ENCODE measurements around the gene HARS1. TPM values are rescaled to one million over a fixed set of nuclear protein-coding genes. Genes with fewer than 3 reads are reported as not detected.
A peak's percentile ranks its signal among the peaks of the same experiment; 100 is the strongest.
"Not testable (repeated sequence)": the region's sequence is repeated elsewhere in the genome, so short reads cannot be mapped to it uniquely, and the experiment has no call there.

Gene HARS1
- polyA plus RNA-seq, 3 donors, result 34.8 to 46.7 (median 44.6) TPM

GRCh38 chr5:140694276-140694675 lies 3.1 kb upstream of the HARS1 start:
- 55 to 65% (median 64%) methylated on average over 5 of the region's 5 CpGs for WGBS, 3 donors
- no peak overlapping the region for H3K27ac ChIP-seq (ENCODE audit: low read depth, low read length)

GRCh38 chr5:140690376-140690932 lies 716 bp downstream of the HARS1 start:
- 44 to 59% (median 57%) methylated on average over 8 of the region's 8 CpGs for WGBS, 3 donors

GRCh38 chr5:140678993-140679392 lies 12.2 kb downstream of the HARS1 start:
- no peak overlapping the region for H3K27ac ChIP-seq (ENCODE audit: low read depth, low read length)
- 96 to 98% (median 97%) methylated on average over 7 of the region's 7 CpGs for WGBS, 3 donors

More at GRCh38 chr5:140690376-140690932, 716 bp downstream of the HARS1 start:
- no peak overlapping the region for H3K27ac ChIP-seq (ENCODE audit: low read depth, low read length)

GRCh38 chr5:140677947-140678346 lies 13.2 kb downstream of the HARS1 start:
- H3K27ac ChIP-seq (ENCODE audit: low read depth, low read length), result no peak overlapping the region
- 78 to 96% (median 94%) methylated on average over 3 of the region's 3 CpGs for WGBS, 3 donors

GRCh38 chr5:140674629-140675028 lies 16.5 kb downstream of the HARS1 start:
- H3K27ac ChIP-seq (ENCODE audit: low read depth, low read length), result no peak overlapping the region
- WGBS, 3 donors, result 91 to 94% (median 92%) methylated on average over 4 of the region's 4 CpGs

GRCh38 chr5:140674211-140674610 lies 17.0 kb downstream of the HARS1 start:
- H3K27ac ChIP-seq (ENCODE audit: low read depth, low read length), result no peak overlapping the region
- WGBS, 3 donors, result 85 to 86% (median 85%) methylated on average over 2 of the region's 2 CpGs

- WGBS, 3 donors, result 85 to 92% (median 89%) methylated on average over 33 to 45 of the region's 45 CpGs
- no peak within 1 kb of the TSS for H3K27ac ChIP-seq (ENCODE audit: low read depth, low read length)
These were observed 17.8 kb downstream of the HARS1 start, which contains the start of gene DND1 for GRCh38 chr5:140673187-140673976. Gene DND1, minus strand, starts transcription at chr5:140673576. Its CDS starts 34 bp downstream, at chr5:140673542.

- 48 to 72% (median 69%) methylated on average over 67 to 70 of the region's 70 CpGs for WGBS, 3 donors
- H3K27ac ChIP-seq (ENCODE audit: low read depth, low read length), result no peak overlapping the region
These were observed 18.5 kb downstream of the HARS1 start for GRCh38 chr5:140672455-140673186.

GRCh38 chr5:140671472-140672125 lies 19.6 kb downstream of the HARS1 start:
- WGBS, 3 donors, result 96 to 99% (median 97%) methylated on average over 5 to 6 of the region's 7 CpGs

GRCh38 chr5:140671035-140671434 lies 20.1 kb downstream of the HARS1 start:
- 92 to 98% (median 92%) methylated on average over 3 to 4 of the region's 4 CpGs for WGBS, 3 donors
- H3K27ac ChIP-seq (ENCODE audit: low read depth, low read length), result not testable (repeated sequence)

More at GRCh38 chr5:140671472-140672125, 19.6 kb downstream of the HARS1 start:
- no peak overlapping the region for H3K27ac ChIP-seq (ENCODE audit: low read depth, low read length)

- peak within 1 kb of the TSS; percentile 71 for H3K27ac ChIP-seq (ENCODE audit: low read depth, low read length)
- WGBS, 3 donors, result 0 to 1% (median 0%) methylated on average over 54 of the region's 54 CpGs
These were observed 26.6 kb downstream of the HARS1 start, which contains the start of gene WDR55 for GRCh38 chr5:140664359-140665119. Gene WDR55, plus strand, starts transcription at chr5:140664904. Its CDS starts 9 bp downstream, at chr5:140664913.

GRCh38 chr5:140664030-140664358 lies 27.2 kb downstream of the HARS1 start:
- 2 to 15% (median 11%) methylated on average over 17 to 18 of the region's 18 CpGs for WGBS, 3 donors

GRCh38 chr5:140660371-140660770 lies 30.8 kb downstream of the HARS1 start:
- 86 to 92% (median 89%) methylated on average over 6 of the region's 6 CpGs for WGBS, 3 donors
- H3K27ac ChIP-seq (ENCODE audit: low read depth, low read length), result not testable (repeated sequence)

More at GRCh38 chr5:140664030-140664358, 27.2 kb downstream of the HARS1 start:
- peak overlapping the region; percentile 71 for H3K27ac ChIP-seq (ENCODE audit: low read depth, low read length)

GRCh38 chr5:140658870-140659269 lies 32.3 kb downstream of the HARS1 start:
- 97% methylated on average over 17 of the region's 17 CpGs for WGBS, 3 donors
- no peak overlapping the region for H3K27ac ChIP-seq (ENCODE audit: low read depth, low read length)

GRCh38 chr5:140647042-140647419 lies 44.1 kb downstream of the HARS1 start:
- 0 to 1% (median 1%) methylated on average over 27 of the region's 27 CpGs for WGBS, 3 donors
- H3K27ac ChIP-seq (ENCODE audit: low read depth, low read length), result no peak overlapping the region

GRCh38 chr5:140642718-140643117 lies 48.5 kb downstream of the HARS1 start:
- WGBS, 3 donors, result 54 to 70% (median 57%) methylated on average over 3 of the region's 3 CpGs
- H3K27ac ChIP-seq (ENCODE audit: low read depth, low read length), result no peak overlapping the region

GRCh38 chr5:140641716-140642115 lies 49.5 kb downstream of the HARS1 start:
- no peak overlapping the region for H3K27ac ChIP-seq (ENCODE audit: low read depth, low read length)
- WGBS, 3 donors, result 89 to 91% (median 90%) methylated on average over 8 of the region's 8 CpGs

Data from adipose tissue (tissue), 3 donors.